Tibial nerve (tissue), 4 donors: ENCODE data around the gene KLHL18. TPM values are rescaled to one million over a fixed set of nuclear protein-coding genes. Genes with fewer than 3 reads are reported as not detected.

Experiments
- DNase-seq, 2 donors: peaks; one replicate each; pipeline ENCODE4 v3.0.0-alpha.2; 2019; ENCODE audit warnings: low spot score in 2 of 2
- H3K27ac ChIP-seq, 4 donors: fragments of 200-600 bp; sonication (generic) in 3 of 4; one replicate each; pipeline ENCODE4 v1.5.1; 2017 to 2019; ENCODE audit warnings: mild to moderate bottlenecking in 1 of 4
- H3K27me3 ChIP-seq, 2 donors: fragments of 200-600 bp; sonication (generic) in 1 of 2; one replicate each; pipeline versions ENCODE4 v1.5.1 to v1.6.0; 2017 to 2019
- H3K36me3 ChIP-seq, 3 donors: fragments of 200-600 bp; sonication (generic); one replicate each; pipeline ENCODE4 v1.5.1; 2018 to 2019
- H3K4me1 ChIP-seq, 4 donors: fragments of 200-600 bp; sonication (generic) in 3 of 4; one replicate each; pipeline ENCODE4 v1.5.1; 2017 to 2019
- H3K4me3 ChIP-seq, 4 donors: fragments of 200-600 bp; sonication (generic) in 3 of 4; one replicate each; pipeline ENCODE4 v1.5.1; 2017 to 2019; ENCODE audit warnings: mild to moderate bottlenecking in 1 of 4, moderate library complexity in 1 of 4
- H3K9me3 ChIP-seq, 4 donors: fragments of 200-600 bp; sonication (generic) in 3 of 4; one replicate each; pipeline ENCODE4 v1.5.1; 2017 to 2019
- EP300 ChIP-seq, 2 donors: sonication (generic); formaldehyde crosslinking; IDR thresholded peaks; one replicate each; pipeline ENCODE4 v1.6.1; 2017; ENCODE audit warnings: antibody characterized with exemption in 2 of 2, mild to moderate bottlenecking in 1 of 2
- POLR2A ChIP-seq, 2 donors: fragments of 450-650 bp; IDR thresholded peaks; one replicate each; pipeline ENCODE4 v1.6.1; 2017; ENCODE audit warnings: antibody characterized with exemption in 2 of 2, mild to moderate bottlenecking in 2 of 2, moderate library complexity in 2 of 2
- WGBS, 2 donors: methylation state at CpG; one replicate each; pipeline ENCODE4 v1.1.5; 2018; 5-methylcytosine and 5-hydroxymethylcytosine counted together
- total RNA-seq, 4 donors: library from RNA; depleted of rRNA; stranded (reverse); fragments of >200 nt; gene quantifications; one replicate each; pipeline ENCODE4 v1.1.0, GENCODE V29; 2016
- TF ChIP-seq, protein P1 (sequence below), 5 experiments: fragments of 200-600 bp in 3 of 5; fragments of 450-650 bp in 2 of 5; sonication (generic) in 3 of 5; IDR thresholded peaks; one replicate each; pipeline ENCODE4 v1.5.1; 2016 to 2019; ENCODE audit warnings: antibody characterized with exemption in 5 of 5, mild to moderate bottlenecking in 3 of 5, moderate library complexity in 2 of 5

The KLHL18 gene
- total RNA-seq, 4 donors from 2014 or later: 8.2 to 17.7 (median 13.7) TPM

- Histone ChIP-seq H3K4me3 (peak overlapping the region in 3 of 4 donors; percentile 66 to 93 (median 76)), H3K27me3 (no peaks in the 10 kb centered on the region), H3K36me3 (no peaks in the 10 kb centered on the region), H3K4me1 (peaks cover 0 to 43% (median 13%) of the 10 kb centered on the region in 4 donors), H3K27ac (peak overlapping the region in 3 of 4 donors; percentile 88 to 100 (median 97)), H3K9me3 (no peaks in the 10 kb centered on the region)
- 84 to 88% methylated on average over 19 of the region's 19 CpGs for WGBS, 2 donors
- no peak for DNase-seq
- TF ChIP-seq, protein P1, sequence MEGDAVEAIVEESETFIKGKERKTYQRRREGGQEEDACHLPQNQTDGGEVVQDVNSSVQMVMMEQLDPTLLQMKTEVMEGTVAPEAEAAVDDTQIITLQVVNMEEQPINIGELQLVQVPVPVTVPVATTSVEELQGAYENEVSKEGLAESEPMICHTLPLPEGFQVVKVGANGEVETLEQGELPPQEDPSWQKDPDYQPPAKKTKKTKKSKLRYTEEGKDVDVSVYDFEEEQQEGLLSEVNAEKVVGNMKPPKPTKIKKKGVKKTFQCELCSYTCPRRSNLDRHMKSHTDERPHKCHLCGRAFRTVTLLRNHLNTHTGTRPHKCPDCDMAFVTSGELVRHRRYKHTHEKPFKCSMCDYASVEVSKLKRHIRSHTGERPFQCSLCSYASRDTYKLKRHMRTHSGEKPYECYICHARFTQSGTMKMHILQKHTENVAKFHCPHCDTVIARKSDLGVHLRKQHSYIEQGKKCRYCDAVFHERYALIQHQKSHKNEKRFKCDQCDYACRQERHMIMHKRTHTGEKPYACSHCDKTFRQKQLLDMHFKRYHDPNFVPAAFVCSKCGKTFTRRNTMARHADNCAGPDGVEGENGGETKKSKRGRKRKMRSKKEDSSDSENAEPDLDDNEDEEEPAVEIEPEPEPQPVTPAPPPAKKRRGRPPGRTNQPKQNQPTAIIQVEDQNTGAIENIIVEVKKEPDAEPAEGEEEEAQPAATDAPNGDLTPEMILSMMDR (IDR thresholded peaks at IDR 0.05): no peak
- TF ChIP-seq POLR2A (IDR thresholded peaks at IDR 0.05): no peak
- TF ChIP-seq EP300 (IDR thresholded peaks at IDR 0.05): no peak
Observed at GRCh38 chr3:47379411-47379899, 96.7 kb downstream of the KLHL18 start.

- Histone ChIP-seq H3K4me1 (peaks cover 0 to 48% (median 13%) of the 10 kb centered on the region in 4 donors), H3K9me3 (no peaks in the 10 kb centered on the region), H3K4me3 (peak overlapping the region; percentile 66 to 93 (median 78)), H3K27me3 (no peaks in the 10 kb centered on the region), H3K27ac (peak overlapping the region; percentile 81 to 100 (median 92)), H3K36me3 (peaks cover 0 to 2% (median 0%) of the 10 kb centered on the region in 3 donors)
- DNase-seq: no peak
- TF ChIP-seq POLR2A (IDR thresholded peaks at IDR 0.05) (no peak), EP300 (IDR thresholded peaks at IDR 0.05) (no peak)
- TF ChIP-seq, protein P1 (IDR thresholded peaks at IDR 0.05): no peak
- WGBS, 2 donors: 11 to 13% methylated on average over 23 of the region's 23 CpGs
Observed at GRCh38 chr3:47380026-47380600, 97.4 kb downstream of the KLHL18 start.

- whole genome bisulfite sequencing, 2 donors: 0 to 1% methylated on average over 39 to 54 of the region's 61 CpGs
- Histone ChIP-seq H3K27ac (peak within 1 kb of the TSS; percentile 81 to 100 (median 92)), H3K4me1 (peaks cover 0 to 54% (median 15%) of the 10 kb centered on the region in 4 donors), H3K4me3 (peak within 1 kb of the TSS; percentile 66 to 93 (median 78)), H3K27me3 (no peaks in the 10 kb centered on the region), H3K36me3 (peaks cover 0 to 9% (median 0%) of the 10 kb centered on the region in 3 donors), H3K9me3 (no peaks in the 10 kb centered on the region)
- peak; percentile 96 to 98 for TF ChIP-seq EP300 (IDR thresholded peaks at IDR 0.05)
- TF ChIP-seq, protein P1 (IDR thresholded peaks at IDR 0.05): peak in 1 of 5 experiments; percentile 17
- TF ChIP-seq POLR2A (IDR thresholded peaks at IDR 0.05): peak; percentile 69 to 87
- peak; percentile 96 to 97 for DNase-seq
Observed at GRCh38 chr3:47380601-47381316, 98.0 kb downstream of the KLHL18 start, which contains the start of gene PTPN23. Gene PTPN23, plus strand, starts transcription at chr3:47381021. Its CDS starts 76 bp downstream, at chr3:47381097.

GRCh38 chr3:47381317-47382157 is 98.8 kb downstream of the KLHL18 start:
- H3K9me3 ChIP-seq: no peaks in the 10 kb centered on the region
- peaks cover 0 to 9% (median 0%) of the 10 kb centered on the region in 3 donors for H3K36me3 ChIP-seq
- peak overlapping the region; percentile 66 to 93 (median 78) for H3K4me3 ChIP-seq
- no peaks in the 10 kb centered on the region for H3K27me3 ChIP-seq
- DNase-seq: peak; percentile 74 to 80
- peaks cover 0 to 54% (median 16%) of the 10 kb centered on the region in 4 donors for H3K4me1 ChIP-seq
- WGBS, 2 donors: 4 to 5% methylated on average over 43 to 44 of the region's 44 CpGs
- TF ChIP-seq, protein P1 (IDR thresholded peaks at IDR 0.05): no peak
- TF ChIP-seq POLR2A (IDR thresholded peaks at IDR 0.05) (no peak), EP300 (IDR thresholded peaks at IDR 0.05) (no peak)
- peak overlapping the region; percentile 81 to 100 (median 92) for H3K27ac ChIP-seq
